ENCODE data around the gene GPR55.
"Not testable (repeated sequence)": the region's sequence is repeated elsewhere in the genome, so short reads cannot be mapped to it uniquely, and the experiment has no call there.

The GPR55 gene, protein sequence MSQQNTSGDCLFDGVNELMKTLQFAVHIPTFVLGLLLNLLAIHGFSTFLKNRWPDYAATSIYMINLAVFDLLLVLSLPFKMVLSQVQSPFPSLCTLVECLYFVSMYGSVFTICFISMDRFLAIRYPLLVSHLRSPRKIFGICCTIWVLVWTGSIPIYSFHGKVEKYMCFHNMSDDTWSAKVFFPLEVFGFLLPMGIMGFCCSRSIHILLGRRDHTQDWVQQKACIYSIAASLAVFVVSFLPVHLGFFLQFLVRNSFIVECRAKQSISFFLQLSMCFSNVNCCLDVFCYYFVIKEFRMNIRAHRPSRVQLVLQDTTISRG

DNA sequence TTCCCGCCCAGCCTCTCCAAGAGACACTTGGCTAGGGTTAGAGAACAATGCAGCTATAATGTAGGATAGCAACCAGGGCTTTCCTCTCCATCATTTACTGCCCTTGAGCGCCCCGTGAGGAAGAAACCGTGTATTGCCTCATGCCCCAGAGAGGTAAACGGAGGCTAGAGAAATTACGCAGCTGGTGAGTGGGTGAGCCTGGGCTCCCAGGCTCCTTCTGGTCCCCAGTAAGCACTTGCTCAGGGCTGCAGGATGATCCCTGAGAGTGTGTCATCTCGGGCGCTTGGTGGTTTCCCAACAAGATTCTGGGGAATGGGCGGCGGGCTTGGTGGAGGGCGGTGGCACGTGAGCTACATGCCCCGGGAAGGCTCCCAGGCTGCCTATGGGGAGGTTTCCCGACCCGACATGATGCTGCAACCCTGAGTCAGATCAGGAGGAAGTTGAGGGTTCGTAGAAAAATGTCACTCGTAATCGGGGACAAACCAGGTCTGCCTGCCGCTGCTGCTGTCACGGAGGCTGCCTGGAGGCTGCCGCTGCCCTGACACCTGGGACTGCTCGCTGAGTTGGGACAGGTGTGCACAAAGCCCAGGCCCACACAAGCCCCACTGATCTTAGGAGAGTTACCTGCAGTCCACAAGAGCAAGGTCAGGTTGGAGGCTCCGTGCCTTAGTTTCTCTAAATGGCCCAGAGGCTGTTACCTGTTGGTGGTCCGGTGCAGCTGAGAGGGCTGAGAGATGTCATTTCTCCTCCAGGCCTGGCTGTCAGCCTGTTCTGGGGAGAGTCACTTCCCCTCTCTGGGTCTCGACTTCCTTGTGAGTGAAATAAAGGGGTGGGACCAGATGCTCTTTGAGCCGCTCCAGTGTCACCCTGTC, at the start of gene GPR55:
Gene GPR55 (minus strand): TSS at position 773 of the 872 bp plus-strand sequence. CDS start 14,280 bp downstream, outside the sequence.
- peak; percentile 52 to 69 for DNase-seq (ENCODE audit: low read depth in 2 of 2)

DNA sequence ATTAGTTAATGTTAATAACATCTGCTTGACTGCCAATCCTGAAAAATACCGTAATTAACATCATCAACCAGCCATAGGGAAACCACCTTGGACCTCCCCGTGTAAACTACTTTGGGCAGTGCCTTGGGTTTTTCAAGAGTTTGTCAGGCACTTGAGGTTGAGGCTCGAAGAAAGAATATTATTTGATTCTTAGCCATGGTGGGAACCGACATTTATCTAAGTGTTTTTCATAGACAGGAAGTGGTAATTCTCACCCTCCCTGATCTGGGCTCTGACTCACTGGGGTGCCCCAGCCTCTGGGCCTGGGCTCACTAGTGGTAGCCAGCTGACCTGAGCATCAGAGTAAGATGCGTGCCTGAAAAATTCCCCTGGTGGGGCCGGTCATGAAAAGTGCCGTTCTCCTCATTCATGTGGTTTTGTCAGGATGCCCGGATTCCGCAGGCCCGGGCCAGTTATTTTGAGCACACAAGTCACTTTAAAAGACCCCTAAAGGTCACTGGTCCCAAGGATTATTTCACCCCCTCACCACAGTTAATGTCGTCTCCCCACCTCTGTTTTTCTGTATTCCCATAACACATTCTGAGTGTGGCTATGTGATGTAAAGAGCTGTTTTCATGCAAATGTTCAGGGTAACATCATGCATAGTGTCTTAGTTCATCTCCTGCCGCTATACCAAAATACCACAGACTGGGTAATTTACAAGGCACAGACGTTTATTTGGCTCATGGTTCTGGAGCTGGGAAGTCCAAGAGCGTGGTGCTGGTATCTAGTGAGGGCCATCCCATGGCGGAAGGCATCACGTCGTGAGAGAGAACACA, 49.3 kb upstream of the GPR55 start:
- peak; percentile 54 to 78 for DNase-seq (ENCODE audit: low read depth in 2 of 2)

GRCh38 chr2:230972046-230972445, 47.0 kb upstream of the GPR55 start:
- no peak for DNase-seq (ENCODE audit: low read depth in 2 of 2)

GRCh38 chr2:230969659-230970015, 44.6 kb upstream of the GPR55 start:
- DNase-seq (ENCODE audit: low read depth in 2 of 2): no peak

- no peak for DNase-seq (ENCODE audit: low read depth in 2 of 2)
Observed at GRCh38 chr2:230968921-230969658, 44.0 kb upstream of the GPR55 start.

- not testable (repeated sequence) for DNase-seq (ENCODE audit: low read depth in 2 of 2)
Observed at GRCh38 chr2:230968314-230968713, 43.3 kb upstream of the GPR55 start.

- DNase-seq (ENCODE audit: low read depth in 2 of 2): no peak
Observed at GRCh38 chr2:230967113-230967512, 42.1 kb upstream of the GPR55 start.

DNA sequence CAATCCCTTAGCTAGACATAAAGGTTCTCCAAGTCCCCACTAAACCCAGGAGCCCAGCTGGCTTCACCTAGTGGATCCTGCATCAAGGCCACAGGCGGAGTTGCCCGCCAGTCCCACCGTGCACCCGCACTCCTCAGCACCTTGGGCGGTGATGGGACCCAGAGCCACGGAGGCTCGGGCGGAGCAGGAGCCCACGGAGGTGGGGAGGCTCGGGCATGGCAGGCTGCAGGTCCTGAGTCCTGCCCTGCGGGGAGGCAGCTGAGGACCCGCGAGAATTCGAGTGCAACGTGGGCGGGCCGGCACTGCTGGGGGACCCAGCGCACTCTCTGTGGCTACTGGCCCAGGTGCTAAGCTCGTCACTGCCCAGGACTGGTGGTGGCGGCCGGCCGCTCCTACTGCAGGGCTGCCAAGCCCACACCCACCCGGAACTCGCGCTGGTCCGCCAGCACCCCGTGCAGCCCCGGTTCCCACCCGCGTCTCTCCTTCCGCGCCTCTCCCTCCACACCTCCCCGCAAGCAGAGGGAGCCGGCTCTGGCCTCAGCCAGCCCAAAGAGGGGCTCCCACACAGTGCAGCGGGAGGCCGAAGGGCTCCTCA, 39.2 kb upstream of the GPR55 start:
- DNase-seq (ENCODE audit: low read depth in 2 of 2): no peak

GRCh38 chr2:230961091-230961491, 36.0 kb upstream of the GPR55 start:
- DNase-seq (ENCODE audit: low read depth in 2 of 2): no peak

DNA sequence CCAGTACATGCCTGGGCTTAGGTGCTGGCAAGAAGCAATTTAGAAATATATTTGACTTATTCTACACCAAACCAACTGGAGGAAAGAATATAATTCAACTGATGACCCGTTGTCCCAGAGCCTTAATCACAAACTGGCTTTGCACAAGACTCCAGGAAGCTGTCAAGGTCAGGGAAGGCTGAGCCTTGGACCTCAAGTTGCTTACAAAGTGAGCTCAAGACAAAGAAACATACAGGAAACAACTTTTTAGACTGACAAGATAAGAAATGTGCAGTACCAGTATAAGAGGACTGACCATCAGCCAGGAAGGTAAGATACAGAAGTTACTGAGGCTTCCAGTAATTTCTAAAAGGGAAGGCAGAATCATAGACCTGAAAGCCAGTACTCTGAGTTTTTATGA, 35.0 kb upstream of the GPR55 start:
- DNase-seq (ENCODE audit: low read depth in 2 of 2): no peak

DNA sequence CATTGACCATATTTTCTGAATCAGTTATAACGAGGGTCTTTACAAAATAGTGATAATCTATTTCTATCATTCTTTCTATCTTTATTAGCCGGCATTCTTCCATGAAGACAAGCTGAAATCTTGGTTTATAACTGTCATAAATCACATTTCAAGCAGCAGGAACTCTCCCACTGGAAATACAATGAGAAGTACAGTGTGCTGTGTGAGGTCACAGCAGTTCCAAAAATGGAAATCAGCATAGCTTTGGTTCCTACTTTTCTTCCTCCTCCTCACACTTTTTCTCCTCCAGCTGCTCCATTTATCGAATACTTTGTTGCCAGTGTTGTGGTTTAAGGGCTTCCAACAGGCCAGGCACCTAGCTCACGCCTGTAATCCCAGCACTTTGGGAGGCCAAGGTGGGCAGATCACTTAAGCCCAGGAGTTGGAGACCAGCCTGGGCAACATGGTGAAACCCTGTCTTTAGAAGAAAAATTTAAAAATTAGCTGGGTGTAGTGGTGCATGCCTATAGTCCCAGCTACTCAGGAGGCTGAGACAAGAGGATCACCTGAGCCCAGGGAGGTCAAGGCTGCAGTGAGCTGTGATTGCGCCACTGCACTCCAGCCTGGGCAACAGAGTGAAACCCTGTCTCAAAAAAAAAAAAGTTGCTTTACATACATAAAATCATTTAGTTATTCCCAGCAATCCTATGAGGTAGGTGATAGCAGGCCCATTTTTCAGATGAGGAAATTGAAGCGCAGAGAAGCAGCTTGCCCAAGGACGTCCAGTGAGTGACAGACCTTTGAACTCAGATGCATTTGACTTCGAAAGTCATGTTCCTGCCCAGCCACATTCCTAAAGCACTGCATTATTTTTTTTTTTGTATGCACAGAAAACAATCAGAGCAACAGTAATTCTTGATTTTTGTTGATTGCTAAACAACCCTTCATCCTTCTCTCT, 34.0 kb upstream of the GPR55 start:
- DNase-seq (ENCODE audit: low read depth in 2 of 2): no peak

DNA sequence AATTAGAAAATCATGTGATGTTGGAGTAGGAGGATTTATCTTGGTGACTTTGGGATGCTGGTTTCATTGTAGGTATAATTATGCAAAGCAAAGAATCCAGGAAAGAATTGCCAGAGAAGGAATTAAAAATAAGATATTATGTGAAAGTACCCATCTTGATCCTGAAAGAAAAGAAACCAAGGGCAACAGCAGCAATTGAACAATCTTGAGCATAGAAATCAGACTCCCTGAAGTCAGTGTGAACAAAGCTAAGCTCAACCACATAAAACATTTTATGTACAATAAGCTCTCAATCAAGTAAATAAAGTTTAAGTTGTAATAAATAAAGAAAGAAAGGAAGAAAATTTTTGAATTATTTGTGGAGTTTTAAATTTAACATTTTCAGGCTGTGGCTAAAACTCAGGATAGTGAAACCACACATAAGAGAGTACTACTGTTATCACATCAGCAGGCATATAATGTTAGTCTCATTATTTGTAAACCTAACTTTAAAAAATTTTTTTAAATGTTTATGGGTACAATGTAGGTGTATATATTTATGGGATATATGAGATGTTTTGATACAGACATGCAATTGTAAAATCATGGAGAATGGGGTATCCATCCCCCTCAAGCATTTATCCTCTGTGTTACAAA, 32.8 kb upstream of the GPR55 start:
- DNase-seq (ENCODE audit: low read depth in 2 of 2): no peak

- no peak for DNase-seq (ENCODE audit: low read depth in 2 of 2)
Observed at GRCh38 chr2:230956827-230957755, 32.0 kb upstream of the GPR55 start.

DNA sequence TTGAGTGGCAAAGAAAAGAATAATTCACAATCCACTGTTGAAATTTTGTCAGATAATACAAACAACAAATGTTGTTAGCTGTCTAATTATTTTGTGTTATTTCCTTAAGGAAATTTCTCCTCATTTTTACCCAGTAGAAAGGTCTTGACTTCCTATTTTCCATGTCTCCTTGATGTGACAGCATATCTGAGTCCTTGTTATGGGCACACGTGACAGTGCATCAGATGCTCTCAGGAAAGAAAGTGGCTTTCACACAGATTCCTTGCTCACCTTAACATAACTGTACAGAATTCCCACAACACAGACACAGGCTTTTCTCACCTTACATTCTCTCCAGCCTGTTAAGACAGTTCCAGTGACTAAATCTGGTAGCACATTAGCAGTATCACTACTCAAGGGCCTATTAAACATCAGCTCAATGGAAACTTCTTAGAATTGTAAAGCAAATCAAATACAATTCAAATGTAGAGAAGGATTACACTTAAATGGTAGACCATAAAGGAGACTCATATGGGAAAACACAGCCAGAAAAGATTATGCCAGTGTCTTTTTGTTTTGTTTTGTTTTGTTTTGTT, 30.2 kb upstream of the GPR55 start:
- DNase-seq (ENCODE audit: low read depth in 2 of 2): no peak

DNA sequence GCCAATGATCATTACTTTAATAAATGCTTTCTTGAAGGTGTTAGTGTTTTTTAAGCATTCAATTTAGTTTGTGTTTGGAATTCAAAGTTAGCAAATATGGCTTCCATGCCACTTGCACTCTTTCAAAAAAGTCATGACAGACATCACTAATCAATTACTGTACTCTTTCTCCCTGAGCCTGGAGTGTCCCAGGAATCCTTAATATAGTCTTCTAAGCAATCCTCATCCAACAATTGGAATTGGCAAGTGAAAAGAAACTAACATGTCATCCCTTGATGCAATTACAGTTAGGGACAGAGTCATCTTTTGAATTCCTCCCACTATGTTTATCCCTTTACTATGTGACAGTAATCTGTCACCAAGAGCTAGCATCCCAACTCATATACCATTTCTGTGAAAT, 29.7 kb upstream of the GPR55 start:
- DNase-seq (ENCODE audit: low read depth in 2 of 2): no peak

- DNase-seq (ENCODE audit: low read depth in 2 of 2): no peak
Observed at GRCh38 chr2:230953845-230954244, 28.8 kb upstream of the GPR55 start.

DNA sequence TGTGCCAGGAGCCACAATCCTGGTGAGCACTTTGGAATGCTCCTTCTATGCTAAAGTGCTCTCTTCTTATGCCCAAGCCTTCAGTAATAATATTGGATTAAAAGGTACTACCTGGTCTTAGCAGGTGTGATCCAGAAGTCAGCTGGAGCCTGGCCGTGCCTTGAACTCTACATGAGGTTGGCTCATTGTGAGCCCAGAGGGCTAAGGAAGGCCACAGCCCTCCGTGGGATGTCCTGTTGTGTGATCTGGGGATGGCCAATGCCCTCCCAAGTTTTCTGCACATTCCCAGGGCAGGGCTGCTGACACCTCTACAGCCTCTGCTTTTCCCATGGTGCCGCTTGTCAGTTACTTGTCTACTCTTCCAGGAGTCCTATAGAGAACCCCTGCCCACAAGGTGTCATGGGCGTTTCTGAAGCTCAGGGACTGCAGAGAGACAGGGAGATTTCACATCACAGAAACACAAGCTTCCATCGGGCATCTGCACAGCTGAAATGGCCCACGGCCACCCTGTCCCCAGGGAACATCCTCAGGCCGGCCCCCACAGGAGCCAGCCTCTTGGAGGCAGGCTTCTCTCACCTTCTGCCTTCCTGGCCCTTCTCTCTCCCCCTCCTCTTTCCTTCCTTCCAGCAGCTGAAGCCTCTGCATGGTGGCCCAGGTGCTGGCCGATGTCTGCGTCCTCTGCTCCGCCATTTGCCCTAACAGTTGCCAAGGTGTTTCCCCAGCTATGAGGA, 27.3 kb upstream of the GPR55 start:
- DNase-seq (ENCODE audit: low read depth in 2 of 2): no peak

Data from stimulated activated CD8-positive, alpha-beta memory T cell treated with anti-CD3 and anti-CD28 coated beads, Interleukin-2, amount 100 ng/mL, for 48 hours (primary cell).